ENCODE measurements around the gene TBC1D5.
"Not testable (repeated sequence)": the region's sequence is repeated elsewhere in the genome, so short reads cannot be mapped to it uniquely, and the experiment has no call there.

TBC1D5 gene

GRCh38 chr3:17639257-17639656 is 103.2 kb downstream of the TBC1D5 start:
- DNase-seq: no peak

DNA sequence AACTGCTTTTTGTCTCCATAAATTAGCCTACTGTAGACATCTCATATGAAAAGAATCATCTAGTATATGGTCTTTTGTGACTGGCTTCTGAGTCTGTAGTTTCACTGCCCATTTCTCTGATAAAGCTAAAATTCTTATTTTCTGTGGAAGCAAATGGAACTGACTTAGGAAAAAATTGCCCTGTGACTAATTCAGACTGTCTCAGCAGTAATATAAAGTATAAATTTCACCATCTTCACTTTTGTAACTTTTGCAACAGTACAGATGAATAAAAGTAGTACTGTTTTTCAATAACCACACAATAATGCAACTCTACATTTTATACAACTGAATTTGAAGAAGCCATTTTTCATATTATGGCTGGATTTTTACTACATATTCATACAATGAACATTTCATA is 104.1 kb downstream of the TBC1D5 start:
- DNase-seq: no peak

GRCh38 chr3:17635675-17636074 is 106.8 kb downstream of the TBC1D5 start:
- DNase-seq: not testable (repeated sequence)

GRCh38 chr3:17634964-17635363 is 107.5 kb downstream of the TBC1D5 start:
- no peak for DNase-seq

DNA sequence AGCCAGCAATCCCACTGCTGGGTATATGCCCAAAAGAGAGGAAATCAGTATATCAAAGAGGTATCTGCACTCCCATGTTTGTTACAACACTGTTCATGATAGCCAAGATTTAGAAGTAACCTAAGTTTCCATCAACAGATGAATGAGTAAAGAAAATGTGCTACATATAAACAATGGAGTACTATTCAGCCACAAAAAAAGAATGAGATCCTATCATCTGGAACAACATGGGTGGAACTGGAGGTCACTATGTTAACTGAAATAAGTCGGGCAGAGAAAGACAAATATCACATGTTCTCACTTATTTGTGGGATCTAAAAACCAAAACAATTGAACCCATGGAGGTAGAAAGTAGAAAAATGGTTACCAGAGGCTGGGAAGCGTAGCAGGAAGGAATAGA is 108.2 kb downstream of the TBC1D5 start:
- no peak for DNase-seq

DNA sequence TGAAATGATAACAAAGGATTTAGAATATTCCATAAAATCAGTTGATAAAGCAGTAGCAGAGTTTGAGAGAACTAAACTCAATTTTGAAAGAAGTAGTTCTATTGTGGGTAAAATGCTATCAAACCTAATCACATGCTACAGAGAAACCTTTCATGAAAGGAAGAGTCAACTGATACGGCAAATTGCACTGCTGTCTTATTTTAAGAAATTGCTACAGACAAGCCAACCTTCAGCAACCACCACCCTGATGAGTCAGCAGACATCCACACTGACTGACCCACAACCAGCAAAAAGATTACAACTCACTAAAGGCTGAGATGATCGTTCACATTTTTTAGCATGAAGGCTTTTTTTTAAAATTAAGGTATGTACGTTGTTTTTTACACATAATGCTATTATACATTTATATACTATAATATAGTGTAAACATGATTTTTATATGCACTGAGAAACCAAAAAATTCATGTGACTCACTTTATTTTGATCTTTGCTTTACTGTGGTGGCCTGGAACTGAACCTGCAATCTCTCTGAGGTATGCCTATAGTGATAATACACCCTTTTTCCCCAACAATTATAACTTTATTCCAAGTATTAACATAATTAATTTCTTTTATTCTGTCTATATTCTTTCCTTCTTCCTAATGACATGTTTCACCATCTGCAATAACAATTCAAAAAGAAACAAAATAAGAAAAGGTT is 109.9 kb downstream of the TBC1D5 start:
- no peak for DNase-seq

DNA sequence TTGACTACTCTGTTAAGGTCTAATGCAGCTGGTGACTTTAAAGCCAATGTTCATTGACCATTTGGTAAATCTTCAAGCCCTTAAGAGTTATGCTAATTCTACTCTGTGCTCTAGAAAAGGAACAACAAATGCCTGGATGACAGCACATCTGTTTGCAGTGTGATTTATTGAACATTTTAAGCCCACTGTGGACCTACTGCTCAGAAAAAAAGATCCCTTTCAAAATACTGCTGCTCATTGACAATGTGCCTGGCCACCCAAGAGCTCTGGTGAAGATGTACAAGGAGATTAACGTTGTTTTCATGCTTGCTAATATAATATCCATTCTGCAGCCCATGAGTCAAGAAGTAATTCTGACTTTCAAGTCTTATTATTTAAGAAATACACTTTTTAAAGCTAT is 110.8 kb downstream of the TBC1D5 start:
- DNase-seq: no peak

- no peak for DNase-seq
Measured at GRCh38 chr3:17629400-17629799, 113.0 kb downstream of the TBC1D5 start.

DNA sequence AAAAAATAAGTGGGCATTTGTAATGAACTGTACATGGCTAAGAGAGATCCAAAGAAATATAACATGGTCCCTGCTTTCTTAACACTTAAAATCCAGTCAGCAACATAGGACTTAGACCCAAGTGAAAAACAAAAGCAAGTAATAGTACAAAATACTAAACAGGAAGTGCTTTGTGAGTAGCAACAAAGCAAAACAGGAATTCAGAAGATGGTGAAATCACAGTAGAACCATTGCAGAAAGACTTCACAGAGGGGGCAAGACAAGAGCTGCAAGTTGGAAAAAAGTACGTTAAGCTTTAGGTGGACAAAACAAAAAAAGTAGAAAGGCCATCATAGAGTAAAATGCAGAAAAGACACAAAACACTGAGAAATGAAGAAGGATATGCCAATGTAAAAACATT is 116.0 kb downstream of the TBC1D5 start:
- DNase-seq: no peak

- no peak for DNase-seq
Measured at GRCh38 chr3:17625133-17625532, 117.3 kb downstream of the TBC1D5 start.

- DNase-seq: no peak
Measured at GRCh38 chr3:17623464-17623863, 119.0 kb downstream of the TBC1D5 start.

- no peak for DNase-seq
Measured at GRCh38 chr3:17619968-17620367, 122.5 kb downstream of the TBC1D5 start.

- DNase-seq: not testable (repeated sequence)
Measured at GRCh38 chr3:17613017-17613416, 129.4 kb downstream of the TBC1D5 start.

- no peak for DNase-seq
Measured at GRCh38 chr3:17607905-17608304, 134.5 kb downstream of the TBC1D5 start.

- DNase-seq: no peak
Measured at GRCh38 chr3:17605934-17606333, 136.5 kb downstream of the TBC1D5 start.

DNA sequence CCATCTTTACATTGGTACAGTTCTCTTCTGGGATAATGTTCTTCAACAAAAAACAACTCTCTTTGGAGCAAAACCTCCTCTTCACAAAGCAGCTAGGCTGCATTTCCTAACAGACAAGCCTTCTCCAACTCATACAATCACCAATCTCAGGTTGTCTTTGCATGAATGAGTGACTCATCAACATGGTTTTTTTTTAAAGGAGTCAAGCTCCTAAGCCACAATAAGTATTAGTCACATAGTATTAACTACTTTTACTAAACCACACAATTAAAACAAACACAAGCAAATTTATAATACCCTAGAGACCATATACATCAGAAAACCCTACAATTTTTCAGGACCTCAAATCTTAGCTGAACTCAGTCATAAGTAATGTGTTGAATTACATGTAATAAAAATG is 137.4 kb downstream of the TBC1D5 start:
- peak; percentile 7 for DNase-seq

- DNase-seq: no peak
Measured at GRCh38 chr3:17602126-17602525, 140.3 kb downstream of the TBC1D5 start.

GRCh38 chr3:17592956-17593355 is 149.5 kb downstream of the TBC1D5 start:
- DNase-seq: no peak

DNA sequence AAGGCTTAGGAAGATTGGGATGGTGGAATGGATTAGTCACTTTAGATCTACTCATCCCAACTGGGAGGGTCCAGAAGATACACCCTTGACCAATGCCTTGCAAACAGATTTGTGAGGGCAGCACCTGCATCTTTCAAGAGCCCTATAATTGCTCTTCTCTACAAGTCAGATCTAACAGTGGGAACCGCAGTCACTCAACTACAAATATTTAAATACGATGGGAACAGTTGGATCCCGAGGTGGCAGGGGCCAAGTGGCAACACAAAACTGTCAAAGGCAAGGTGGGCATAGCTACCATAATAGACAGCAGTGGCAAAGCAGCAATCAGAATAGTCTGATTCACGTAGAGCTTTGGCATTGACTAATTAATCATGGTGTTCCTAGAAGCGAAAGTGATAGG is 152.0 kb downstream of the TBC1D5 start:
- no peak for DNase-seq

DNA sequence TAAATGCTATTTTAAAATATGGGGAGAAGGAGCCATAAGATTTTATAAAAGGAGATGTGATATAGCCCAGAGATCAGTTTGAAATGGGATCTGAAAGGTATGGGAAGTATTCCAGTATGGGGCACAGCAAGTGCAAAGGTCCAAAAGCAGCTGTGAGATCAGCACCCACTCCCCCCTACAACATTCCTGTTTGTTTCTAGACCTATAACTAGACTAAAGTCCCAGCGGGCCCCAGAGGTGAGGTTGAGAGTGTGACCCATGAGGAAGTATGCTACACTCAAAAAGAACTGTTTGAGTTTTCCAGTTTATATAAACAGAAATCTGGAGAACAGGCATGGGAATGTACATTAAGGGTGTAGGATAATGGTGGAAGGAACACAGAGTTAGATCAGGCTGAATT is 152.5 kb downstream of the TBC1D5 start:
- DNase-seq: no peak

- DNase-seq: no peak
Measured at GRCh38 chr3:17588422-17588821, 154.0 kb downstream of the TBC1D5 start.

- no peak for DNase-seq
Measured at GRCh38 chr3:17585394-17586325, 156.8 kb downstream of the TBC1D5 start.

DNA sequence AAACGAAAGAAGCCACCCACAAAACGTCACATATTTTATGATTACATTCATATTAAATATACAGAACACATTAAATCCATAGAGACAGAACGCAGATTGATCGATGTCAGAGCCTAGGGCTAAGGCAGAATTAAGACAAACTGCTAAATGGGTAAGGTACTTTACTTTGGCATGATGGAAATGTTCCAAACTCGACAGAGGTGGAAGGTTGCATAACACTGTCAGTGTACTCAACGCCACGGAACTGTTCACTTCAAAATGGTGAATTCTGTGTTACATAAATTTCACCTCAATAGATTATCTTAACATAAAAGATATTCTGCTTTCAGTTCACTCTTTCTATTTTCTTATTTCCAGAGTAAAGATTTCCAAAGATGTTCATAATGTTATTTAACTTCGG is 158.4 kb downstream of the TBC1D5 start:
- DNase-seq: no peak

GRCh38 chr3:17583530-17583929 is 158.9 kb downstream of the TBC1D5 start:
- DNase-seq: no peak

Measured in T1000 (cell line).